COLO668 (cell line): ENCODE data around the gene APOB.

Experiments used
- DNase-seq: peaks from one replicate; lab custom pipeline; 2025; ENCODE audit not compliant: unreplicated experiment; lab: John Stamatoyannopoulos, UW

Gene APOB

DNA sequence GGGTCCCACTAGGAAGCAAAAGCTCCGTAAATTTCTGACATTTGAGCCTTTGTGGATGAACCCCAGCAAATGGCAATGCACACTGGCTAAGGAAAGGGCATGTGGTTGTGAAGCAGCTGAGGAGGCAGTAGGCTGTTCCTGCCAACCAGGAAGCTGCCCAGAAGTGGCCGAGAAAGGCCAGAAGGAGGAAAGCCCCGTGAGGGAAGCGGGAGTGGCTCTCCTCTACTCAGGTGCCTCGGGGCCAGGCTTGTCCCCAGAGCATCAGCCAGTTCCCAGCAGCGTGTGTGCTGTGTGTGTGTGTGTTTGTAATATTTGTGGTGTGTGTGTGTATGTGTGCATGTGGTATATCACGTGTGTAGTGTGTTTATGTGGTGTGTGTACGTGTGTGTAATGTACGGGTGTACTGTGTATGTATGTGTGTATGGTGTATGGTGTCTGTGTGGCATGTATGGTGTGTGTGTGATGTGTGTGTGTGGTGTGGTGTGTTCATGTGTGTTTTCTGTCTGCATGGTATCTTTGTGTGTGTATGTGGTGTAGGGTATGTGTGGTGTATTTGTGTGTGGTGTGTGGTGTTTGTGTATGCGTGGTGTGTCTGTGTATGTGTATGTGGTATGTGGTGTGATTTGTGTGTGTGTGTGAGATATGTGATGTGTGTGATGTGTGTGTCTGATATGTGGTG is 90.6 kb downstream of the APOB start:
- no peak for DNase-seq
